Stimulated activated CD4-positive, alpha-beta T cell treated with anti-CD3 and anti-CD28 coated beads, TNF-alpha, amount 100 ng/mL, for 1 hour (primary cell): ENCODE results near the gene CSH1.
"Not testable (repeated sequence)": the region's sequence is repeated elsewhere in the genome, so short reads cannot be mapped to it uniquely, and the experiment has no call there.

Experiments
- DNase-seq, 3 donors: peaks; one replicate each; pipeline ENCODE4 v3.0.0-alpha.2; 2020; ENCODE audit warnings: low read depth in 3 of 3, low spot score in 1 of 3

CSH1 gene

DNA sequence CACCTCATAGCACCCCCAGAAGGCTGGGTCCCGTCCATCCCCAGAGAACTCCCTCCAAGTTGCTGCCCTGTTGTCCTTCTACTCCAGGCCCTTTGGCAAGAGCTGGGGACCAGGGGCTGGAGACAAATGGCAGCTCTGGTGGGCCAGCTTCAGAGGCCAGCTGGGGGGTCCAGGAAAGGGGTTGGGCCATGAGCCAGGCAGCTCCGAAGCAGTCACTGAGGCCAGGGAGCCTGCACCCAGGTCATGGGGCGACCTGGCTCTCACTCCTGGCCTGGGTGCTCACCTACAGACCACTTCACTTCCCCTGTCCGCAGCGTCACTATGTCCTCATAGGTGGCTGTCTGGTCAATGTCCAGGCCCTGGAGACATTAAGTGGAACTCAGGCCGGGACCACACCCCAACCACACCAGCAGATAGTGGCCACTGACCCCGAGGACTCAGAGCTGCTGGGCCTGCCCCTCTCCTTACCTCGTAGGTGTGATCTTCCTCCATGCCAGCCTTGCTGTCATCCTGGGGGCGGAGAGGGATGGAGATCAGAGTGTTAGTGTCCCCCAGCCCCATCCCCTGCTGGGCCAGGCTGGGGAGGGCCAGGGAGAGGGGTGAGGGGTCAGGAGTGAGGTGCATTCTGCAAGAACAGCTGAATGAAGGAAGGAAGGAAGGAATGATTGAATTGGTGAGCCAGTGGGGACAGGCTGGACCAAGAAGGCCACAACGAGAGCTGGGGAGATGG is 32.8 kb upstream of the CSH1 start:
- no peak for DNase-seq

DNA sequence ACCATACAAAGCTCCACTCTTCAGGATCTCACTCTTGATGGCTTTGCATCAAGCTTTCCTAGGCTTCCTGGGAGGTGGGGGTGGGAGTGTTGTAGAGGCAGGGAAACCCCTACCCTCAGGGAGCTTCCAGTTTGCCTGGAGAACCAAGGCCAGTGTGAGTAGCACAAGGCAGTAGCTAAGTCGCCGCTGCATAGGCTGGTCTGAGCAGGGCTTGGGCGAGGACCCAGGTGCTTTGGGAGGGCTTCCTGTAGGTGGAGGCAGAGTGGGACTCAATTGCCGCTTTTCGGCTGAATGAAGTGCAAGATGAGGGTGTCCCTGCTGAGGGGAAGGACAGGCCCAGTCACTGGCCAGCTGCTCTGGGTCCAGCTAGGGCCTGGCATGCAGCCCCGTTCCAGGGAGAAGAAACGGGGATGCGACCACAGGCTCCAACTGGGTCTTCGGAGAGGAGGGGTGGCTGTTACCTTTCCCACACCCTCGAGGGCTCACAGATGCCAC is 31.8 kb upstream of the CSH1 start:
- no peak for DNase-seq

DNA sequence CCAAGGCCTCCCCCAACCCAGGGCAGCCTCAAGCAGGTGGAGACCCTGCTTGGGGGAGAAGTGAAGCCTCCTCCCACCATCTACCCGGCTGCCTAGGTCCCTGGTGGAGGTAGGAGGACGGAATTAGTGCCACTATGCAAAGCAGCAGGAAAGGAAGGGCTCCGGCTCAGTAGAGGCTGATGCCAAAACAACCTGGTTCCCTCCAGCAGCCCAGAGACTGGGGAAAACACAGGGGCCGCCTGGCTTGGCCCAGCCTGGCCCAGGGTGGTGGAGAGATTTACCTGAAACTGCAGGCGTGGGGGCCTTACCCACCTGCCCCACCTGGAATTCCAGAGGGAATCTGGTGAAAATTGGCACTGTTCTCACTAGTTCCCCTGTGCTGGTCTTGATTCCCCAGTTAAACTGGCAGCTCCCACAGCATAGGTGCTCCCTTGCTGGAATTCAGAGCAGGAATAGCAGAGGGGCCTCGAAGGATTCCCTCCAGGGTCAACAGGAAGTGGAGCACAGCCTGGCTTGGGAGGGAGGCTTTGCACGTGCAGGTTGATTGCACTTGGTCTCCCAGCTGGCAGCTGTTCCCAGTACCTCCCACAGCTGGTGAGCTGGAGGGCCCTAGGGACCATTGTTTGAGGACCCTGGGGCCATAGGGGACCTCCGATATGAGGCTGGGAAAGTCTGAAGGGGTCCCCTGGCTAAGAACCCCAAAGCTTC is 31.2 kb upstream of the CSH1 start:
- DNase-seq: no peak

DNA sequence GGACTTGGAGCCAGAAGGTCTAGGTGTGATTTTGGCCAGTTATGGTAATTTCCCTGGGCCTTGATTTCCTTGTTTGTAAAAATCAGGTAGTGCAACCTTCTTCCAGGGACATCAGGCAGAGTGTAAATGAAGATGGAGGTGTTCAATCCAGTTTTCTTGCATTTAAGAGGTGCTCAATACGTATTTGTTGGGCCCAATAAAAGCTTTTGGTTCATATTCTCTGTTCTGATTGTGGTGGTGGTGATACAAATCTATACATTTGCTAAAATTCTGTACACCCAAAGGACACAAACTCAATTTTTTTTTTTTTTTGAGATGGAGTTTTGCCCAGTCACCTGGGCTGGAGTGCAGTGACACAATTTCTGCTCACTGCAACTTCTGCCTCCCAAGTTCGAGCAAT is 29.8 kb upstream of the CSH1 start:
- DNase-seq: no peak

DNA sequence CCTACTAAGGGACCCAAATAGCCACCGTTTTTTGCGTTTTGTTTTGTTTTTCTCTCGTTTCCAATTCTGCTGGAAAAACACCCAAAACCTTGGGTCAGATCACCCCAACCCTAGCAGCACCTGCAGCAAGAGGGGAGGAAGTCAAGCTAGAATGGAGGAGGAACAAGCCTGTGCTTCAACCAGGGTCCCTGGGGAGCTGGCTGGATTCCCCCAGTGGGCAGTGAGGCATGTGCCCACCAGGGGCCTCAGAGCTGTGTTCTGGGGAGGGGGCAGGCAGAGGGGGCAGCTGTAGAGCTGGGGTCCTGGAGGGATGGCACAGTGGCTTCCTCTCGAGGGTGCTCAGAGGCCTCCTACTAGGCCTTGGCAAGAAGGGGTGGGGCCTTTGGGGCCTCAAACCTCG is 29.2 kb upstream of the CSH1 start:
- no peak for DNase-seq

DNA sequence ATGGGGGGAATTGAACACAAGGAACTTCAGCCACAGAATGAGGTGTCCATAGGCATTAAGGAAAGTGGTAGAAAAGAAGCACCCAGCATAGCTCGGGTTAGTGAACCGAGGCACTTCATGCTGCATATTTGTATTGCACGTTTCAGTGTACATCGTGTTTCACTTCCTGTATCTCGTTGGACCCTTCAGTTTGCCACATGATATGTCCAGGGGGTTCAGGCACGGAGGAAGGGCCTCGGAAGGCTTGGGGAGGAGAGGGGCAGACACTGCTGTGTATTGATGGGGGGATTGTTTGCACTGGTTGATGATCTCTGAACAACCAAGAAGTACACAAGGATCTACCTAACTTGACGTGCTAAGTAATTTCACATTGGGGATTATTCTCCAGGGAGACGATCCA is 26.0 kb upstream of the CSH1 start:
- not testable (repeated sequence) for DNase-seq

DNA sequence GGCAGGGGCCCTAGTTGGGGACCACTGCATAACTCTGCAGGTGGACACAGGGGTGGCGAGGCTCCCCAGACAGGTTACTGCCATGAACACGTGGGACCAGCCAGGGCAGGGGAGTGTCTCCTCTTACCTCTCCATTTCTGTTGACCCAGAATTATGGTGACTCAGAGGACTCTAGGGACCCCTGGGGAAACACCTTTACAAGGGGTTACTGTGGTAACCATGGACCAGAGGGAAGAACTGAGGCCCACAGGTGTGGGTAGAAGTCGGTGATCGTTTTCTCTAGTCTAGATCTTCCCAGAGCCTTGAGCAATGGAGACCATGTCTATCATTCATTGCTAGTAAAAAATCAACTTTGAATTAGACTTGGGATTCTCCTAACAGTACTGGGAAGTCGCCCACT is 24.4 kb upstream of the CSH1 start:
- not testable (repeated sequence) for DNase-seq

DNA sequence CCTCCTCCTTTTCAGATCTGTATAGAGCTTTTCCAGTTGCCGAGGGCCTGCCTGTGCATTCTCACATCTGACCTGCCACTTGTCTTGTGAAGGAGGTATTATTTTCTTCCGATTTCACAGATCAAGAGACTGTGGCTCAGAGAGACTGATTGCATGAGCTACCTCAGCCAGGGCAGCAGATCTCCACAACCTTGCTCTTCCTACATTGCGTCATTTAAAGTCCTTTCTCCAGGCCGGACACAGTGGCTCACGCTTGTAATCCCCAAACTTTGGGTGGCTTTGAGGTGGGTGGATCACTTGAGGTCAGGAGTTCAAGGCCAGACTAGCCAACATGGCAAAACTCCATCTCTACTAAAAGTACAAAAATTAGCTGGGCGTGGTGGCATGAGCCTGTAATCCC is 23.7 kb upstream of the CSH1 start:
- DNase-seq: not testable (repeated sequence)

DNA sequence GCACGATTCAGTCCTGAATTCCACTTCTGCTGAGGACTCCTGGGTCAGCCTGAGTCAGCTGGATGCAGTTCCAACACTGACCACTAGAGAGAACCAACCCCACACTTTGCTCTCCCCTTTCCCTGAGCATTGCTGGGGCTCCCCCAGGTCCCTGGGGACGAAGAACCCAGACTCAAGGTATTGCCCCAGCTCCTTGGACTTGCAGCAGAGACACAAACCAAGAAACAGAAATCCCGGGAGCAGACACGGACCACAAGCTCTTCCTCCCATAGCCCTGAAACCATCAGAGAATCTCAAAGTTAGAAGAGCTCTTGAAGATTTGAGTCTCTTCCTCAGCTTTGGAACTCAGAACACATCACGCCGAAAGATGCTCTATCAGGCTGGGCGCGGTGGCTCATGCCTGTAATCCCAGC is 22.9 kb upstream of the CSH1 start:
- peak; percentile 33 to 59 (median 44) for DNase-seq

DNA sequence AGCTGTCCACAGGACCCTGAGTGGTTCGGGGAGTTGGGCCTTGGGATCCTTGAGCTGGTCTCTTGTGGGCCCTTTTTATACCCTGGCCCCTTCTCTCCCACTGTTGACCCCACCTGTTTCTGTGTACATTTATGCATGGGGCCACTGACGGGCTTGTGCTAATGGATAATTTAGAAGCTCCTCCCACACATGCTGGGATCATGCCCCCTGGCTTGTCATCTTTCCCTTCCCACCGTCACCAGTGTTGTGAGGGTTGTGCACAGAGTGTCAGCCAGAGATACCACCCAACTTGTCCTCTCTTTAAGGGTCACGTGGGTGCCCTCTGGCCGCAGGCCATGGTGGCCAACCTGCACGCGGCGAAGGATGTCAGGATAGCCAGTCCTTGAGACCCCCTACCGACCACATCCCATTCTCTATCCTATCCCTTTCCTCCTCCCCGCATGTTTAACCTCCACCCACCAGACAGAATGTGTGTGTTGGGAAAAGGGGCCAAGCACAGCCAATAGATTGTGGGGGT is 22.5 kb upstream of the CSH1 start, which contains the start of gene GH1:
GH1 (minus strand) TSS at position 51 of the 517 bp plus-strand sequence. CDS start 63 bp downstream, outside the sequence.
- DNase-seq: not testable (repeated sequence)

DNA sequence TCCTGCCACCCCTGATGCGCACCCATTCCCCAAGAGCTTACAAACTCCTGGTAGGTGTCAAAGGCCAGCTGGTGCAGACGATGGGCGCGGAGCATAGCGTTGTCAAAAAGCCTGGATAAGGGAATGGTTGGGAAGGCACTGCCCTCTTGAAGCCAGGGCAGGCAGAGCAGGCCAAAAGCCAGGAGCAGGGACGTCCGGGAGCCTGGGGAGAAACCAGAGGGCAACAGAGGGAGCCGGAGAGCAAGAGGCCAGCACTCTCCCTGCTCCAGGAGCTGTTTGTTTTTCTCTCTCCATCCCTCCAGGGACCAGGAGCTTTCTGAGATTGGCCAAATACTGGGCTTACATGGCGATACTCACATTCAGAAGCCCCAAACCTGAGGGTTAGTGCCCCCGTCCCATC is 21.9 kb upstream of the CSH1 start:
- no peak for DNase-seq

DNA sequence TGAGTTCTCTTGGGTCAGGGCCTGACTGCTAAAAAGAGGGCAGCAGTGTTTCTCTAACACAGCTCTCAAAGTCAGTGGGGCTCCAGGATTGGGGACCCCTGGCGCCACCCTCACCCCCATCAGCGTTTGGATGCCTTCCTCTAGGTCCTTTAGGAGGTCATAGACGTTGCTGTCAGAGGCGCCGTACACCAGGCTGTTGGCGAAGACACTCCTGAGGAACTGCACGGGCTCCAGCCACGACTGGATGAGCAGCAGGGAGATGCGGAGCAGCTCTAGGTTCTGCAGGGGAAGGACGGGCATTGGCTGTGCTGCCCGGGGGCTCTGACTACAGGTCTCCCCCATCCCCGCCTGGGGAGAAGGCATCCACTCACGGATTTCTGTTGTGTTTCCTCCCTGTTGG is 21.3 kb upstream of the CSH1 start:
- no peak for DNase-seq

DNA sequence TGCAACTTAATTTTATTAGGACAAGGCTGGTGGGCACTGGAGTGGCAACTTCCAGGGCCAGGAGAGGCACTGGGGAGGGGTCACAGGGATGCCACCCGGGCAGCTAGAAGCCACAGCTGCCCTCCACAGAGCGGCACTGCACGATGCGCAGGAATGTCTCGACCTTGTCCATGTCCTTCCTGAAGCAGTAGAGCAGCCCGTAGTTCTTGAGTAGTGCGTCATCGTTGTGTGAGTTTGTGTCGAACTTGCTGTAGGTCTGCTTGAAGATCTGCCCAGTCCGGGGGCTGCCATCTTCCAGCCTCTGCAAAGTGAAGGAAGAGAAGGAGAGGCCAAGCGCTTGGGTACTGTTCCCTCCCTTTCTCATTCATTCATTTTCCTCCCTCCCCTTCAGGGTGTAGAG is 20.8 kb upstream of the CSH1 start:
- not testable (repeated sequence) for DNase-seq

DNA sequence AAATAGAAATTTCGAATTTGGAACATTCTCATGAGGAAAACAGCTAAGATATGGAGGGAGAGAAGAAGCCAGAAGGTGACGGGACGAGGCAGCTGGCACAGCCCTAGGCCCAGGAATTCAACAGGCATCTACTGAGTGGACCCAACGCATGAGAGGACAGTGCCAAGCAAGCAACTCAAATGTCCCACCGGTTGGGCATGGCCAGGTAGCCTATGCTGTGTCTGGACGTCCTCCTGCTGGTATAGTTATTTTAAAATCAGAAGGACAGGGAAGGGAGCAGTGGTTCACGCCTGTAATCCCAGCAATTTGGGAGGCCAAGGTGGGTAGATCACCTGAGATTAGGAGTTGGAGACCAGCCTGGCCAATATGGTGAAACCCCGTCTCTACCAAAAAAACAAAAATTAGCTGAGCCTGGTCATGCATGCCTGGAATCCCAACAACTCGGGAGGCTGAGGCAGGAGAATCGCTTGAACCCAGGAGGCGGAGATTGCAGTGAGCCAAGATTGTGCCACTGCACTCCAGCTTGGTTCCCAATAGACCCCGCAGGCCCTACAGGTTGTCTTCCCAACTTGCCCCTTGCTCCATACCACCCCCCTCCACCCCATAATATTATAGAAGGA is 20.3 kb upstream of the CSH1 start:
- DNase-seq: no peak

DNA sequence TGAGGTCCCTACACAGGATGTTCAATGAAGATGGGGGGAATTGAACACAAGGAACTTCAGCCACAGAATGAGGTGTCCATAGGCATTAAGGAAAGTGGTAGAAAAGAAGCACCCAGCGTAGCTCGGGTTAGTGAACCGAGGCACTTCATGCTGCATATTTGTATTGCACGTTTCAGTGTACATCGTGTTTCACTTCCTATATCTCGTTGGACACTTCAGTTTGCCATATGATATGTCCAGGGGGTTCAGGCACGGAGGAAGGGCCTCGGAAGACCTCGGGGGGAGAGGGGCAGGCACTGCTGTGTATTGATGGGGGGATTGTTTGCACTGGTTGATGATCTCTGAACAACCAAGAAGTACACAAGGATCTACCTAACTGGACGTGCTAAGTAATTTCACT is 19.4 kb upstream of the CSH1 start:
- DNase-seq: not testable (repeated sequence)

DNA sequence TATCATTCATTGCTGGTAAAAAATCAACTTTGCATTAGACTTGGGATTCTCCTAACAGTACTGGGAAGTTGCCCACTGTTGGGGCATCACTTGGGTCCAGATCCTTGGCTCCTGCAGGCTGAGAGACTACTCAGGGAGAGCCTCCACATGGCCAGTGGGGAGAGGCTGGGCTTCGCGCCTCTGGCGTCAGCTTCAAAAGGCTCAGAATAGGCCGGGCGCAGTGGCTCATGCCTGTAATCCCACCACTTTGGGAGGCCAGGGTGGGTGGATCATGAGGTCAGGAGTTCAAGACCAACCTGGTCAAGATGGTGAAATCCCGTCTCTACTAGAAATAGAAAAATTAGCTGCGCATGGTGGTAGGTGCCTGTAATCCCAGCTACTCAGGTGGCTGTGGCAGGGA is 18.1 kb upstream of the CSH1 start:
- DNase-seq: no peak

DNA sequence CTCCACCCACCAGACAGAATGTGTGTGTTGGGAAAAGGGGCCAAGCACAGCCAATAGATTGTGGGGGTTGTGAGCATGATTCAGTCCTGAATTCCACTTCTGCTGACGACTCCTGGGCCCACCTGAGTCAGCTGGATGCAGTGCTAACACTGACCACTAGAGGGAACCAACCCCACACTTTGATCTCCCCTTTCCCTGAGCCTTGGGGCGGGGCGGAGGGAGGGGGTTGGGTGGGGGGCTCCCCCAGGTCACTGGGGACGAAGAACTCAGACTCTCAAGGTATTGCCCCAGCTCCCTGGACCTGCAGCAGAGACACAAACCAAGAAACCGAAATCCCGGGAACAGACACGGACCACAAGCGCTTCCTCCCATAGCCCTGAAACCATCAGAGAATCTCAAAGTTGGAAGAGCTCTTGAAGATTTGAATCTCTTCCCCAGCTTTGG is 15.3 kb upstream of the CSH1 start:
- DNase-seq: peak in 2 of 3 donors; percentile 35 to 49

DNA sequence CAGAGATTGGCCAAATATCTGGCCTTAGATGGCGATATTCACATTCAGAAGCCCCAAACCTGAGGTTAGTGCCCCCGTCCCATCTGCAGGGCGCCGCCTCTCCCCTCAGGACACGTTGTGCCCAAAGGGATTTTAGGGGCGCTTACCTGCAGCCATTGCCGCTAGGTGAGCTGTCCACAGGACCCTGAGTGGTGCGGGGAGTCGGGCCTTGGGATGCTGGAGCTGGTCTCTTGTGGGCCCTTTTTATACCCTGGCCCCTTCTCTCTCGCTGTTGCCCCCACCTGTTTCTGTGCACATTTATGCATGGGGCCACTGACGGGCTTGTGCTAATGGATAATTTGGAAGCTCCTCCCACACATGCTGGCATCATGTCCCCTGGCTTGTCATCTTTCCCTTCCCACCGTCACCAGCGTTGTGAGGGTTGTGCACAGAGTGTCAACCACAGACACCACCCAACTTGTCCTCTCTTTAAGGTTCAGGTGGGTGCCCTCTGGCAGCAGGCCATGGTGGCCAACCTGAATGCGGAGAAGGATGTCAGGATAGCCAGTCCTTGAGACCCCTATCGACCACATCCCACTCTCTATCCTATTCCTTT is 14.8 kb upstream of the CSH1 start, which contains the start of gene CSHL1:
CSHL1 (minus strand) TSS at position 218 of the 595 bp plus-strand sequence; CDS start at position 156, 62 bp downstream.
- DNase-seq: no peak

DNA sequence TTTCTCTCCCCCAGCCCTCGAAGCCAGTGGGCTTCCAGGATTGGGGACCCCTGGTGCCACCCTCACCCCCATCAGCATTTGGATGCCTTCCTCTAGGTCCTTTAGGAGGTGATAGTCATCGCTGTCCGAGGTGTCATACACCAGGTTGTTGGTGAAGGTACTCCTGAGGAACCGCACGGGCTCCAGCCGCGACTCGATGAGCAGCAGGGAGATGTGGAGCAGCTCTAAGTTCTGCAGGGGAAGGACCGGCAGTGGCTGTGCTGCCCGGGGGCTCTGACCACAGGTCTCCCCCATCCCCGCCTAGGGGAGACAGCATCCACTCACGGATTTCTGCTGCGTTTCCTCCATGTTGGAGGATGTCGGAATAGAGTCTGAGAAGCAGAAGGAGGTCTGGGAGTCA is 13.7 kb upstream of the CSH1 start:
- no peak for DNase-seq

DNA sequence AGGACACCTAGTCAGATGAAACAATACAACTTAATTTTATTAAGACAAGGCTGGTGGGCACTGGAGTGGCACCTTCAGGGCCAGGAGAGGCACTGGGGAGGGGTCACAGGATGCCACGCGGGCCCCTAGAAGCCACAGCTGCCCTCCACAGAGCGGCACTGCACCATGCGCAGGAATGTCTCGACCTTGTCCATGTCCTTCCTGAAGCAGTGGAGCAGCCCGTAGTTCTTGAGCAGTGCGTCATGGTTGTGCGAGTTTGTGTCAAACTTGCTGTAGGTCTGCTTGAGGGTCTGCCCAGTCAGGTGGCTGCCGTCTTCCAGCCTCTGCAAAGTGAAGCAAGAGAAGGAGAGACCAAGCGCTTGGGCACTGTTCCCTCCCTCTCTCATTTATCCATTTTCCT is 13.2 kb upstream of the CSH1 start:
- DNase-seq: not testable (repeated sequence)

DNA sequence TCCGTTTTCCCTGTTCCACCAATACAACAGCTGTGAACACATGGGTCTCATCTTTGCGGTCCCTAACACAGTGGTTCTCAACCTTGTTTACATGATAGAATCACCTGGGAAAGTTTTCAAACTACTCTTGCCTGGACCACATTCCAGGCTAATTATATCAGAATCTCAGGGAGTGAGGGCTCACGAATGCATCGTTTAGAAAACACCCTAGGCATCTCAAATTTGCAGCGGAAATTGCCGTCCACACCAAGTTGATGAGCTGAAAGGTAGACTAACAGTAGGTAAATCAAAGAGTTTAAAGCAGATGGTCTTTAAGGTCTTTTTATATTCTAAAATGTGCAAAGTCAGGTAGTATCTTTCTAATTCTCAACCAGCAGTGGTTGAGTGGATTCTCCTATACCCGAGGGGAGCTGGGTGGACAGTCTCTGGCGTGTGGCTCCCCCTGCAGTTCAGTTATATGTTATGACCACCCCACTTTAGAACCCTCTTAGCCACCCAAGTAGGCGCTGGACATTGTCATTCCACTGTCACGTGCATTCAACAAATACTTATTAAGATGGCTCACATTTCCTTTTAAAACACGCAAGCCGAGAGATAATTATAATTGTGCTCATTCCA is 10.9 kb upstream of the CSH1 start:
- DNase-seq: not testable (repeated sequence)
